ENCODE results near the gene XRCC4. TPM values are rescaled to one million over a fixed set of nuclear protein-coding genes. Genes with fewer than 3 reads are reported as not detected.

XRCC4 gene
- total and polyA plus RNA-seq, 2 of the 8 experiments (the other 6 are each of a cell fraction or from before 2014, with no cell fraction given): 3.0 to 8.3 TPM

GRCh38 chr5:83050723-83051340 is 26.5 kb upstream of the XRCC4 start (continued):
- TF ChIP-seq KDM5A (IDR thresholded peaks at IDR 0.05; ENCODE audit: low read length) (no peak), TAF7 (optimal IDR thresholded peaks at IDR 0.05; ENCODE audit: borderline replicate concordance, low read depth, low read length) (no peak), RBBP5 (IDR thresholded peaks at IDR 0.05; ENCODE audit: borderline replicate concordance, low read depth, low read length) (no peak), CHD7 (IDR thresholded peaks at IDR 0.05; ENCODE audit: insufficient replicate concordance, low read length) (no peak), TBP (IDR thresholded peaks at IDR 0.05; ENCODE audit: low read depth, low read length) (no peak)
